ENCODE results near the gene TMEM132D.

TMEM132D gene

GRCh38 chr12:129659961-129660622 lies 243.7 kb downstream of the TMEM132D start:
- no peak for DNase-seq (ENCODE audit: low read depth)

GRCh38 chr12:129657179-129657578 lies 246.6 kb downstream of the TMEM132D start:
- no peak for DNase-seq (ENCODE audit: low read depth)

- DNase-seq (ENCODE audit: low read depth), result no peak
Measured at GRCh38 chr12:129651951-129652350, 251.9 kb downstream of the TMEM132D start.

- no peak for DNase-seq (ENCODE audit: low read depth)
Measured at GRCh38 chr12:129641926-129642325, 261.9 kb downstream of the TMEM132D start.

- no peak for DNase-seq (ENCODE audit: low read depth)
Measured at GRCh38 chr12:129635021-129635685, 268.7 kb downstream of the TMEM132D start.

- DNase-seq (ENCODE audit: low read depth), result no peak
Measured at GRCh38 chr12:129631316-129631715, 272.5 kb downstream of the TMEM132D start.

- DNase-seq (ENCODE audit: low read depth), result no peak
Measured at GRCh38 chr12:129629901-129630300, 273.9 kb downstream of the TMEM132D start.

- no peak for DNase-seq (ENCODE audit: low read depth)
Measured at GRCh38 chr12:129622566-129622965, 281.3 kb downstream of the TMEM132D start.

GRCh38 chr12:129619271-129619670 lies 284.6 kb downstream of the TMEM132D start:
- DNase-seq (ENCODE audit: low read depth), result no peak

GRCh38 chr12:129617849-129618248 lies 286.0 kb downstream of the TMEM132D start:
- no peak for DNase-seq (ENCODE audit: low read depth)

GRCh38 chr12:129615001-129615400 lies 288.8 kb downstream of the TMEM132D start:
- no peak for DNase-seq (ENCODE audit: low read depth)

- no peak for DNase-seq (ENCODE audit: low read depth)
Measured at GRCh38 chr12:129614221-129614885, 289.5 kb downstream of the TMEM132D start.

GRCh38 chr12:129613314-129613713 lies 290.5 kb downstream of the TMEM132D start:
- DNase-seq (ENCODE audit: low read depth), result no peak

- DNase-seq (ENCODE audit: low read depth), result no peak
Measured at GRCh38 chr12:129610601-129611120, 293.2 kb downstream of the TMEM132D start.

- no peak for DNase-seq (ENCODE audit: low read depth)
Measured at GRCh38 chr12:129607756-129608155, 296.1 kb downstream of the TMEM132D start.

GRCh38 chr12:129607301-129607700 lies 296.5 kb downstream of the TMEM132D start:
- DNase-seq (ENCODE audit: low read depth), result no peak

- DNase-seq (ENCODE audit: low read depth), result no peak
Measured at GRCh38 chr12:129606239-129606638, 297.6 kb downstream of the TMEM132D start.

GRCh38 chr12:129605666-129606065 lies 298.2 kb downstream of the TMEM132D start:
- no peak for DNase-seq (ENCODE audit: low read depth)

GRCh38 chr12:129604506-129604905 lies 299.3 kb downstream of the TMEM132D start:
- DNase-seq (ENCODE audit: low read depth), result no peak

GRCh38 chr12:129599406-129599805 lies 304.4 kb downstream of the TMEM132D start:
- no peak for DNase-seq (ENCODE audit: low read depth)

GRCh38 chr12:129594098-129594497 lies 309.7 kb downstream of the TMEM132D start:
- DNase-seq (ENCODE audit: low read depth), result no peak

- no peak for DNase-seq (ENCODE audit: low read depth)
Measured at GRCh38 chr12:129592449-129592848, 311.4 kb downstream of the TMEM132D start.

GRCh38 chr12:129589503-129589902 lies 314.3 kb downstream of the TMEM132D start:
- DNase-seq (ENCODE audit: low read depth), result no peak

Measured in activated T-cell treated with anti-CD3 and anti-CD28 coated beads for 48 hours (primary cell).